OCI-LY7 (cell line): ENCODE measurements around the gene MYCL.

Experiments used
- EZH2phosphoT487 ChIP-seq: fragments of 200-600 bp; sonication (generic); IDR thresholded peaks from 2 replicates; pipeline ENCODE4 v1.6.1; 2018; ENCODE audit warnings: low read depth, borderline replicate concordance, mild to moderate bottlenecking, mixed run types, antibody characterized with exemption, low read length, moderate library complexity, mixed read lengths
- TF ChIP-seq, protein P1 (sequence below): fragments of 200-600 bp; sonication (generic); conservative IDR thresholded peaks from 2 replicates; pipeline ENCODE4 v1.5.1; 2014; ENCODE audit warnings: mild to moderate bottlenecking, antibody characterized with exemption, low read length, moderate library complexity, mixed read lengths

DNA sequence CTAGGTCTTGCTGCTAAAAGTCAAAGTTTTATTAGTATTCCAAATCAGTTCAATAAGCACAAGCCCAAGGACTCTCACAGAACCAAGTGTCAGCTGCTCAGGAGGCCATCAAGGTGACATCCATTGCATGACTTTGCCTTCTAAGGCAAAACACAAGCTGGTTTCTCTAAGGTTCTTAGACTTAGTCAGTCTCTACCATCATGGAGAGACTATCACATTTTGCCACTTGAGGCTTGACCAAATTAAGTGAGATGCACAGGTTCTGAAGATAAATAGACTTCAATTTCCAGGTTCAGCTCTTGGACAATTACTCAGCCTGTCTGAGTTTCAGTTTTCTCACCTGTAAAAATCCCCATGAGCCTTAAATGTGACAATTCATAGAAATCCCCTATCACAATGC lies 47.4 kb downstream of the MYCL start:
- TF ChIP-seq, protein P1, sequence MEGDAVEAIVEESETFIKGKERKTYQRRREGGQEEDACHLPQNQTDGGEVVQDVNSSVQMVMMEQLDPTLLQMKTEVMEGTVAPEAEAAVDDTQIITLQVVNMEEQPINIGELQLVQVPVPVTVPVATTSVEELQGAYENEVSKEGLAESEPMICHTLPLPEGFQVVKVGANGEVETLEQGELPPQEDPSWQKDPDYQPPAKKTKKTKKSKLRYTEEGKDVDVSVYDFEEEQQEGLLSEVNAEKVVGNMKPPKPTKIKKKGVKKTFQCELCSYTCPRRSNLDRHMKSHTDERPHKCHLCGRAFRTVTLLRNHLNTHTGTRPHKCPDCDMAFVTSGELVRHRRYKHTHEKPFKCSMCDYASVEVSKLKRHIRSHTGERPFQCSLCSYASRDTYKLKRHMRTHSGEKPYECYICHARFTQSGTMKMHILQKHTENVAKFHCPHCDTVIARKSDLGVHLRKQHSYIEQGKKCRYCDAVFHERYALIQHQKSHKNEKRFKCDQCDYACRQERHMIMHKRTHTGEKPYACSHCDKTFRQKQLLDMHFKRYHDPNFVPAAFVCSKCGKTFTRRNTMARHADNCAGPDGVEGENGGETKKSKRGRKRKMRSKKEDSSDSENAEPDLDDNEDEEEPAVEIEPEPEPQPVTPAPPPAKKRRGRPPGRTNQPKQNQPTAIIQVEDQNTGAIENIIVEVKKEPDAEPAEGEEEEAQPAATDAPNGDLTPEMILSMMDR, result no peak
- TF ChIP-seq EZH2phosphoT487, result no peak
